HG03064 (cell line): Measurements from ENCODE around the gene ARHGEF3.

ENCODE experiments used
- ATAC-seq: cut with Tn5 transposase; IDR thresholded peaks from one replicate; pipeline ENCODE4 v1.9.1; 2021; ENCODE audit warnings: low read depth; ENCODE audit not compliant: unreplicated experiment

ARHGEF3 gene

GRCh38 chr3:56801662-56802377 is at the start of gene ARHGEF3:
Gene ARHGEF3, minus strand, starts transcription at chr3:56801949. Its CDS starts 151 bp downstream, at chr3:56801798.
- ATAC-seq, result peak; percentile 83

- ATAC-seq, result no peak
Measured at GRCh38 chr3:56849698-56850097, 47.9 kb upstream of the ARHGEF3 start.

GRCh38 chr3:56845505-56845904 is 43.8 kb upstream of the ARHGEF3 start:
- no peak for ATAC-seq

GRCh38 chr3:56844536-56844935 is 42.8 kb upstream of the ARHGEF3 start:
- ATAC-seq, result no peak

GRCh38 chr3:56839784-56840715 is 38.3 kb upstream of the ARHGEF3 start:
- ATAC-seq, result no peak

- no peak for ATAC-seq
Measured at GRCh38 chr3:56838448-56838847, 36.7 kb upstream of the ARHGEF3 start.

GRCh38 chr3:56837196-56837955 is 35.6 kb upstream of the ARHGEF3 start:
- peak; percentile 91 for ATAC-seq

GRCh38 chr3:56836276-56837163 is 34.8 kb upstream of the ARHGEF3 start:
- ATAC-seq, result no peak

GRCh38 chr3:56835650-56836227 is 34.0 kb upstream of the ARHGEF3 start:
- no peak for ATAC-seq

- no peak for ATAC-seq
Measured at GRCh38 chr3:56833536-56833935, 31.8 kb upstream of the ARHGEF3 start.

- ATAC-seq, result no peak
Measured at GRCh38 chr3:56833022-56833421, 31.3 kb upstream of the ARHGEF3 start.

- ATAC-seq, result no peak
Measured at GRCh38 chr3:56831572-56831971, 29.8 kb upstream of the ARHGEF3 start.

- no peak for ATAC-seq
Measured at GRCh38 chr3:56830884-56831283, 29.1 kb upstream of the ARHGEF3 start.

GRCh38 chr3:56829533-56829932 is 27.8 kb upstream of the ARHGEF3 start:
- no peak for ATAC-seq

- no peak for ATAC-seq
Measured at GRCh38 chr3:56826831-56827722, 25.3 kb upstream of the ARHGEF3 start.

GRCh38 chr3:56825567-56826438 is 24.1 kb upstream of the ARHGEF3 start:
- ATAC-seq, result no peak

- ATAC-seq, result no peak
Measured at GRCh38 chr3:56823984-56824703, 22.4 kb upstream of the ARHGEF3 start.
